ENCODE data around the gene HDAC9.

Gene HDAC9

GRCh38 chr7:18637516-18637915 is 142.0 kb downstream of the HDAC9 start:
- no peak overlapping the region for H3K4me3 ChIP-seq (IDR thresholded peaks at IDR 0.05; ENCODE audit: insufficient read depth, low read depth, low read length)
- H3K4me2 ChIP-seq = no peak overlapping the region
- H3K79me2 ChIP-seq (ENCODE audit: insufficient read depth, low read depth) = no peaks in the 10 kb centered on the region
- no peaks in the 10 kb centered on the region for H4K20me1 ChIP-seq (ENCODE audit: insufficient read depth)
- H3K9ac ChIP-seq = no peak overlapping the region
- H3K4me1 ChIP-seq (ENCODE audit: low read depth, poor library complexity, severe bottlenecking) = no peaks in the 10 kb centered on the region
- no peak overlapping the region for H3K27ac ChIP-seq
- H2AFZ ChIP-seq (ENCODE audit: low read depth) = no peak overlapping the region
- H3K27me3 ChIP-seq (ENCODE audit: insufficient read depth, low read depth) = no peaks in the 10 kb centered on the region
- no peak for TF ChIP-seq CTCF (conservative IDR thresholded peaks at IDR 0.05; ENCODE audit: low read depth, low read length)
- H3K36me3 ChIP-seq (ENCODE audit: insufficient read depth) = no peaks in the 10 kb centered on the region

GRCh38 chr7:18638594-18639452 is 143.3 kb downstream of the HDAC9 start:
- Histone ChIP-seq H3K36me3 (ENCODE audit: insufficient read depth) (no peaks in the 10 kb centered on the region), H3K4me3 (IDR thresholded peaks at IDR 0.05; ENCODE audit: insufficient read depth, low read depth, low read length) (no peak overlapping the region), H4K20me1 (ENCODE audit: insufficient read depth) (no peaks in the 10 kb centered on the region), H3K27me3 (ENCODE audit: insufficient read depth, low read depth) (no peaks in the 10 kb centered on the region), H3K27ac (no peak overlapping the region), H3K9ac (no peak overlapping the region), H3K4me2 (no peak overlapping the region), H3K79me2 (ENCODE audit: insufficient read depth, low read depth) (no peaks in the 10 kb centered on the region), H2AFZ (ENCODE audit: low read depth) (no peak overlapping the region), H3K4me1 (ENCODE audit: low read depth, poor library complexity, severe bottlenecking) (no peaks in the 10 kb centered on the region)
- no peak for TF ChIP-seq CTCF (conservative IDR thresholded peaks at IDR 0.05; ENCODE audit: low read depth, low read length)

GRCh38 chr7:18639711-18640110 is 144.2 kb downstream of the HDAC9 start:
- Histone ChIP-seq H3K9ac (no peak overlapping the region), H2AFZ (ENCODE audit: low read depth) (no peak overlapping the region), H3K79me2 (ENCODE audit: insufficient read depth, low read depth) (no peaks in the 10 kb centered on the region), H3K27me3 (ENCODE audit: insufficient read depth, low read depth) (no peaks in the 10 kb centered on the region), H3K4me2 (no peak overlapping the region), H3K27ac (no peak overlapping the region), H3K36me3 (ENCODE audit: insufficient read depth) (no peaks in the 10 kb centered on the region), H4K20me1 (ENCODE audit: insufficient read depth) (no peaks in the 10 kb centered on the region), H3K4me1 (ENCODE audit: low read depth, poor library complexity, severe bottlenecking) (no peaks in the 10 kb centered on the region), H3K4me3 (IDR thresholded peaks at IDR 0.05; ENCODE audit: insufficient read depth, low read depth, low read length) (no peak overlapping the region)
- no peak for TF ChIP-seq CTCF (conservative IDR thresholded peaks at IDR 0.05; ENCODE audit: low read depth, low read length)

GRCh38 chr7:18644981-18645380 is 149.4 kb downstream of the HDAC9 start:
- no peak for TF ChIP-seq CTCF (conservative IDR thresholded peaks at IDR 0.05; ENCODE audit: low read depth, low read length)

More at GRCh38 chr7:18644981-18645380, 149.4 kb downstream of the HDAC9 start:
- Histone ChIP-seq H3K4me1 (ENCODE audit: low read depth, poor library complexity, severe bottlenecking) (no peaks in the 10 kb centered on the region), H3K9ac (no peak overlapping the region), H4K20me1 (ENCODE audit: insufficient read depth) (no peaks in the 10 kb centered on the region), H3K4me3 (IDR thresholded peaks at IDR 0.05; ENCODE audit: insufficient read depth, low read depth, low read length) (no peak overlapping the region), H3K27me3 (ENCODE audit: insufficient read depth, low read depth) (no peaks in the 10 kb centered on the region), H3K36me3 (ENCODE audit: insufficient read depth) (no peaks in the 10 kb centered on the region), H3K4me2 (no peak overlapping the region), H2AFZ (ENCODE audit: low read depth) (no peak overlapping the region), H3K27ac (no peak overlapping the region), H3K79me2 (ENCODE audit: insufficient read depth, low read depth) (no peaks in the 10 kb centered on the region)
